NOMO-1 treated with DMSO at 0.1 percent for 48 hours (cell line): ENCODE measurements around the gene DLGAP1.

Source experiments
- DNase-seq: peaks from one replicate; lab custom pipeline; 2025; ENCODE audit not compliant: unreplicated experiment; lab: John Stamatoyannopoulos, UW

DLGAP1 gene

DNA sequence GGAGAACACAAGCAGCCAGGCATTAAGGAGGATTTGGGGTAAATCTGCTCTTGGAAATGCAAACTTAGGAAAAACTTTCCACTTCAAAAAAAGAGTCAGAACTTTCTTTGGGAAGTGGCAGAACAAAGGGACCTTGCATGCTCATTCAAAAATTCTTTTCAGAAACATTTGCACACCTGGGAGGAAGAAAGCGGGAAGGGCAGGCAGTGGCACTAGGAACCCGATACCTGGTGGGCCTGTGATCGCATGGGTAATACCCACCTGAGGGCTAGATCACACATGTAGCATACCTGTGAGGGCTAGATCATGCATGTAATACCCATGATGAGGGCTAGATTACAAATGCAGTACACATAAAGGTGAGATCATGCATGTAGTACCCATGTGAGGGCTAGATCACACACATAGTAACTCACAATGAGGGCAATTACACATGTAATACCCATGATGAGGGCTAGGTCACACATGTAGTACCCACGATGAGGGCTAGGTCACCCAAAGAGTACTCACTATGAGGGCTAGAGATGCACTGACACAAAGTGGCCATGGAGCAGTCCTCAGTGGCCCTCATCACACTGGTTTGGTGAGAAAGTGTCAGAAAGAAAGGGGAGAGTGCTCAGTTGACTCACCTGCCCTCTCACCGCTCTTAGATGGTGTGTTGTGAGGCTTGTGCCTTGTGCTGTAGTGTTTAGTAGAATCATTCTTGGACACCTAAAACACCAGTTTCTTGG is 212.5 kb downstream of the DLGAP1 start:
- no peak for DNase-seq

- DNase-seq = no peak
Measured at GRCh38 chr18:4241090-4241617, 214.0 kb downstream of the DLGAP1 start.

GRCh38 chr18:4238966-4239365 is 216.1 kb downstream of the DLGAP1 start:
- no peak for DNase-seq

- no peak for DNase-seq
Measured at GRCh38 chr18:4237664-4238041, 217.5 kb downstream of the DLGAP1 start.

DNA sequence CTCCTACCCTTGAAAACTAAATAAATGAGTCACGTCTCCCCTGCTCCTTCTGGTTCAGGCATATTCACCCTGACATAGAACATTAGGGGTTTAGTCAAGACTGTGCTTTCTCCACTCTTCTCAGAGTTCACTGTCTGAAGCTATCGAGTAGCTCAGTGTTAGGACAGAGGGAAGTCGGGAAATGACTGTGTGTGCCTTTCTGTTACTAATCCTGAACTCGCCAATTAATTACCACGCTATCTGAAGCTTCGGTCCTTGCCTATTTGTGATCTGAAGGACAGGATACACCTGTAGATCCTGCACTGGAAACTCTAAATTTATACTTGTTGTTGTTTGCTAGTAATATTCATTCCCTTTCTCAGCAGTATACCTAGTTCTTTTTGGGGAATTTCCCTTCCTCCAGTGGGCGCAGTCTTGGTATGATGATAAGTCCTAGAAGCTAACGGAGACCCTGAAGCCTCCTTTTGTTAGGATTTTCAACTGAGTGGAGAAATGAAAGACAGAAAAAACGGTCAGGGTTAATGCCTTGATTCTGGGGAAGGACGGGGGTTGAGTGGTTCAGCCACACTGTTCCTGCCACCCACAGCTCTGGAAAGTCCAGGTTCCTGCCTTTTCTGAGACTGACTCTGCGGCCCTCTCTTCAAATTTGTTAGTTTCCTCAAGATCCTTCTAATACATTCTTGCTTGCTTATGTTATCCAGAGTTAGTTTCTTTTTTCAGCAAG is 218.0 kb downstream of the DLGAP1 start:
- no peak for DNase-seq

- DNase-seq = no peak
Measured at GRCh38 chr18:4233468-4233867, 221.6 kb downstream of the DLGAP1 start.

DNA sequence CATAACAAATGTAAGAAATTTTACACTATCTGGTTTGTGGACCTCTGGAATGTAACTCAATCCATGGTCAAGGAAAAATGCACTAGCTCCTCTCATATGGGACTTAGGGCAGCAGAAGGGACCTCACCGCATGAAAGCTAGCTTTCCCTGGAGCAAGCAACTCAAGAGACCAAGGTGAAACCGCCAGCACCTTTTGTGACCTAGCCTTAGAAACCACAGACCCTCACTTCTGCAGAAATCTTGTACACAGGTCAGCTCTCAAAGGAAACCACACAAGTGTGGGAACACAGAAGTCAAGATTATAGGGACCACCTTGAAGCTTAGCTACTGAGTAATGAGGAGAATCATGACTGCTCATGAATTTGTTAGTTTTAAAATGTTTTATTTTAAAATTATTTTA is 222.5 kb downstream of the DLGAP1 start:
- DNase-seq = no peak

- DNase-seq = no peak
Measured at GRCh38 chr18:4231260-4231659, 223.8 kb downstream of the DLGAP1 start.

DNA sequence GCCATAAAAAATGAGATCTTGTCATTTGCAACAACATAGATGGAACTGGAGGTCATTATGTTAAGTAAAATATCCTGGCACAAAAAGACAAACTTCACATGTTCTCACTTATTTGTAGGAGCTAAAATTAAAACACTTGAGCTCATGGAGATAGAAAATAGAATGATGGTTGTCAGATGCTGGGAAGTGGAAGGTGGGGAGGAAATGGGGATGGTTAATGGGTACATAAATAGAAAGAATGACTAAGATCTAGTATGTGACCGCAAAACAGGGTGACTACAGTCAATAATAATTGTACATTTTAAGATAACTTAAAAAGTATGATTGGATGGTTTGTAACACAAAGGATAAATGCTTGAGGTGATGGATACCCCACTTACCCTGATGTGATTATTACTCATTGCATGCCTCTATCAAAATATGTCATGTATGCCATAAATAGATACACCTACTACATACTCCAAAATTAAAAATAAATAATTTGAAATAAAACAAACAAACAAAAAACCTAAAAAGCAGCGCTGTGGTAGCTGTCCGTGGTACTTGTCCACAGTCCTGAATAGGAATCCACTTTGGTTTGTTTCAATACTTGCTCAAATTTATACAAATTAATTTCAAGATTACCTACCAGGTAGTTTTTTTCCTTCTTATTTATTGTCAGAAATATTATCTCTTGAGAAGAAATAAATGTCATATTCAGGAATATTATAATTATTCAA is 224.5 kb downstream of the DLGAP1 start:
- no peak for DNase-seq

DNA sequence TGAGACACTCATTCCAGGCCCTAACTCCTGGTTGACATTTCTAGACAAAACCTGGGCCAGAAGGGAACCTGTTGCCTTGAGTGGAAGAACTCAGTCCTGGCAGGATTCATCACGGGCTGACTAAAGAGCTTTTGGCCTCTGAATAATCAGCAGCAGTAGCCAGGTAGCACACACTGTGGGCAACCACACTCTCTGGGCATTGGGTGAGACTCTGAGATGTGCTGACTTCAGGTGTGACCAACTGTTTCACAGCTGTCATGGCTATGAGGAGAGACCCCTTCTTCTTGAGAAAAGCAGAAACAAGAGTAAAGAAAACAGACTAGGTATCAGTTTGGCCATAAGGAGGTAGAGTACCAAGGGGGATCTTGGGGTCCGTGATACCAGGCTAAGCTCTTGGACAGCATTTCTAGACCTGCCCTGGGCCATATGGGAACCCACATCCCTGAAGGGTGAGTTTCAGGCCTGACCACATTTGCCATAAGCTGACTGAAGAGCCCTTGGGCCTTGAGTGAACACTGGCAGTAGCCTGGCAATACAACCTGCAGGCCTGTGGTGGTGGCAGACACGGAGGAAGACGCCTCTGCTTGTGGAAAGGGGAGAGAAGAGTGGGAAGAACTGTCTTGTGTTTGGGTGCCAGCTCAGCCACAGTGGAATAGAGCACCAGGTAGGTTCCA is 230.9 kb downstream of the DLGAP1 start:
- DNase-seq = no peak

DNA sequence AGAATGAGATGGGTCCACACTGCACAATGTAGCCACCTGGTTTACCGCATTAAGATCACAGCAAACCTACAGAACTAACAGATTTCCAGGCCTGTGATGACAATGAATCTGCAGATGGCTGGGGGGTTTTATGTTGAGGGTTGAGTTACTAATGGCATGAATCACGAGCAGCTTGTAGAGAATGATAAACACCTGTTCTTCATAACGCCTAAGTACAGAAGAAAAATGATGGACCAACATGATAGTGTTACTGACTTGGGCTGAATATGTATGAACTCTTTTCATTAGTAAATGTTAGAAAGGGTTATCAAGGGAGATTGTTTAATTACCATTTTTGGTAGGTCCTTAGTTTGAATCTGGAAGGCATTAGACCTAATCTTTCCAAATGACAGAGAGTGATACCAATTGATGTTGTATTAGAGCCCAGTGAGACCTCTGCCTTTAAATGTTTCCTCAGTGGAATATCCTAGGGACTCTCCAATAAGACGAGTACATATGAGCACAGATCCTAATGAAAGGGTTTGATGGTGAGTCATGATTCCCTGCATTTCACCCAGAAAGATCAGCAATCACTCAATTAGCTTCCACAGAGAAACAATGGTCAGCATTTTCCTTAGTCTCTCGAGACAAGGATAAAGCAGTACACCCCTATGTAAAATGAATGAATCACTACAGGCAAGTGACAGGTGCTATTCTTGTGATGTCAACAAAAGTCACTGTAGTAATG is 243.8 kb downstream of the DLGAP1 start:
- no peak for DNase-seq

DNA sequence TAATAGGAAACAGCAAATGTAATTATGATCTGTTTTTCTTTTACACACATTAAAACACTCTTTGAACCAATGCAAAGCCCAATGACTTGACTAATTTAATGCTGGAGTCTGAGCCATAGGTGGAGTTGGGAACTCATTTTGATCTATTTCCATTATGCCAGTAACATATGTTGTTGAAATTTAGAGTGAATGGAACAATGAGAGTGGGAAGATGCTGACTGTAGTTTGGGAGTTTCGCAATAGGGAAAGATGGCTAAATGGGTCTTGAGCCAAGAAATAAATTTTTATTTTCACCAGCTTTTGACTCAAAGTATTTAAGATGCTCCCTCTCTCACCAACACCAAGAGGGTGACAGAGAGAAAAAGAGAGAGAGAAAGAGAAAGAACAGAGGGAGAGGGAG is 246.7 kb downstream of the DLGAP1 start:
- no peak for DNase-seq

GRCh38 chr18:4207383-4207985 is 247.6 kb downstream of the DLGAP1 start:
- DNase-seq = no peak

DNA sequence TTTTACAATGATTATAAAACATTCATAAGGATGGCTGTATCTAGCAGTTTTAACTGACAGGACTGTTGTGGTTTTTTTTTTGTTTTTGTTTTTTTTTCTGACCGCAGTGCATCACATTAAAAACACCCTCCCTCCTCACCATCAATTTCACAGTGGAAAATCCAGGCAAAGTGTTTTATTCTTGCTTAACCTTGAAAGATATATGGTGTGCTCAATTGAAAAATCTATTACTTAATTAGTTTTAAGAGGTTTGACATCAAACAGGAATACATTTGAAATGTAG is 250.7 kb downstream of the DLGAP1 start:
- DNase-seq = no peak

DNA sequence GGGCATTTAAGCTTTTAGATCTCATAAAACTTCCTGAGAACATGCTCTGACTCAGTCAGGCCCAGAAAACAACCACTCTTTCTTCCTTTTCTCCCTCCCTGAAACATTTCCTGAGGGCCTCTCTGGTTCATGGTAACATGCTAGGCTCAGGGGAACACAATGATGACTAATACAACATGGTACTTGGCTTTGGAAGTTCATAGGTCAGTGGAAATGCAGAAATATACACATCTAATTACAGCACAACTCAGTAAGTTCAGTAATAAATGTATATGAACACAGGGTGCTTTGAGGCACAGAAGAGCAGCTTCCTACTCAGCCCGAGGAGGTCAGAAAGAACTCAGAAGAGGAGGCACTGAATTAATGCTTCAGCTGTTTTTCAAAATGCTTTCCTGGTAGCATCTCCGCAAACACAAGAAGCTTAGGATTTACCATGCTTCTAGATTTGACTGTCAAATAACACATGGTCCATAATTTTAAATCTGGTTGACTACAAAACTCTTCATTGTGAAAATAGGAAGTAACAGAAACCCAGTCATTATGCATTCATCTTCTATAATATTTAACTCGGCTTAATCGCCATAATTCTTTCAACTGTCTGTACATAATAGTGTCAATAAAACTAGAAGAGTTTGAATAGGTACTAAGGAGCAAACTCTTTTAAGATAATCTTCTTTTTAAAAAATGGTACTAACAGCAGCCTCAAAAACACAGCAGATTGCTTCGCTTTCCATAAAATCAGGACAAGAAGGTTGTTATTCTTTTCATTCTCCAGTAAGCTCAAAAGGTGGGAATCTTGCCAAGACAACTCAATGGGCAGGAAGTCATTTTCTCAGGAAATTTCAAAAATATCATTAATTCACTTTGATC is 251.3 kb downstream of the DLGAP1 start:
- no peak for DNase-seq

DNA sequence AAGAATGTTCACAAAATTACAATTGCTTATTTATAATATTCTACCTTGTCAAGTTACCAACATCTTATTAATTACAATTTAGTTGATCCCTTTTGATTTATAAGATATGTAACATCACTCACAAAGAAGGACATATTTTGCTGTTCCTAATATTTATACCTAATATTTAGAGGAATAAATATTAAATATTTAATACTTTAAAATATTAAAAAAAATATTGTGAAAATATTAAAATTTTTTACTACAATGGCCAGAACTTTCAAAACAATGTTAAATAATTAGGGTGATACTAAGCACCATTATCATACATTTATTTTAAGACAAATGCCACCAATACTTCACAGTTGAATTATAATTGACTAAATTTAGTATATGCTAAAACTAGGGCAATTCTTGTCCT is 254.7 kb downstream of the DLGAP1 start:
- DNase-seq = no peak

DNA sequence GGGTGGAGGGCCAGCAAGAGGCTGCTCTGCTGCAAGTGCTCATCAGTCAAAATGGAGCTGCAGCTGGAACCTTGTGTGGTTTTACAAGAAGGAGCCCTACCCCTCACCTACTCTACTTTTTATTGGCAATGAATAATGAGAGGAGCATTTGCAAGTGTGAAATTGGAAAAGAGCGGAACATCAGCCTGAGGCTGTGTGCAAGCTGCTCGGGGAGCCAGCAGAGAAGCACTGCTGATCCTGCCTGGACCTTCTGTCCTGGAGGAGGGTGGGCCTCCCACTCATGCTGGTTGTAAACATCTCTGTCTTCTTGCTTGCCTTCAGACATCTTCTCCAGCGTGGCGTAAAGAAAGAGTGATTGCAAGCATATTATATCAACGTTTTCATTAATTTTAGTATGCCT is 256.2 kb downstream of the DLGAP1 start:
- no peak for DNase-seq

- no peak for DNase-seq
Measured at GRCh38 chr18:4196351-4196750, 258.8 kb downstream of the DLGAP1 start.

- no peak for DNase-seq
Measured at GRCh38 chr18:4193086-4193485, 262.0 kb downstream of the DLGAP1 start.
